Neural crest cell (in vitro differentiated cells): ENCODE data around the gene QRSL1. TPM values are rescaled to one million over a fixed set of nuclear protein-coding genes. Genes with fewer than 3 reads are reported as not detected.

Source experiments
- DNase-seq: peaks from one replicate; pipeline ENCODE4 v3.0.0; 2021; ENCODE audit warnings: low read depth, mixed read lengths, low spot score
- H3K27ac Mint-ChIP-seq: one replicate; pipeline ENCODE4 v1.8.0; 2021; ENCODE audit warnings: mild to moderate bottlenecking, mixed read lengths; ENCODE audit not compliant: unreplicated experiment
- H3K27me3 Mint-ChIP-seq: 2 replicates; pipeline ENCODE4 v1.8.0; 2021; ENCODE audit warnings: low read depth, mild to moderate bottlenecking, mixed read lengths
- H3K36me3 Mint-ChIP-seq: 2 replicates; pipeline ENCODE4 v1.8.0; 2021; ENCODE audit warnings: low read depth, mild to moderate bottlenecking, mixed read lengths
- H3K4me1 Mint-ChIP-seq: 2 replicates; pipeline ENCODE4 v1.8.0; 2021; ENCODE audit warnings: mixed read lengths
- H3K4me3 Mint-ChIP-seq: one replicate; pipeline ENCODE4 v1.8.0; 2021; ENCODE audit warnings: mild to moderate bottlenecking, mixed read lengths
- H3K9me3 Mint-ChIP-seq: 2 replicates; pipeline ENCODE4 v1.8.0; 2021; ENCODE audit warnings: mixed read lengths
- total RNA-seq: library from RNA; stranded (reverse); gene quantifications from 2 replicates; pipeline ENCODE4 v1.2.1, GENCODE V29; 2021
- TF ChIP-seq, protein P1 (sequence below): fragments of 200-600 bp; sonication (generic); conservative IDR thresholded peaks from 2 replicates; pipeline ENCODE4 v1.5.0; 2021; ENCODE audit warnings: antibody characterized with exemption, mild to moderate bottlenecking

QRSL1 gene
- total RNA-seq, 1 donor from 2014 or later = 18.4 TPM

GRCh38 chr6:106612671-106613416, 16.5 kb upstream of the QRSL1 start:
- Mint-ChIP-seq H3K27ac (no peak overlapping the region), H3K9me3 (no peaks in the 10 kb centered on the region), H3K4me1 (no peaks in the 10 kb centered on the region), H3K4me3 (no peak overlapping the region), H3K27me3 (no peaks in the 10 kb centered on the region), H3K36me3 (peaks cover 8% of the 10 kb centered on the region)
- TF ChIP-seq, protein P1, sequence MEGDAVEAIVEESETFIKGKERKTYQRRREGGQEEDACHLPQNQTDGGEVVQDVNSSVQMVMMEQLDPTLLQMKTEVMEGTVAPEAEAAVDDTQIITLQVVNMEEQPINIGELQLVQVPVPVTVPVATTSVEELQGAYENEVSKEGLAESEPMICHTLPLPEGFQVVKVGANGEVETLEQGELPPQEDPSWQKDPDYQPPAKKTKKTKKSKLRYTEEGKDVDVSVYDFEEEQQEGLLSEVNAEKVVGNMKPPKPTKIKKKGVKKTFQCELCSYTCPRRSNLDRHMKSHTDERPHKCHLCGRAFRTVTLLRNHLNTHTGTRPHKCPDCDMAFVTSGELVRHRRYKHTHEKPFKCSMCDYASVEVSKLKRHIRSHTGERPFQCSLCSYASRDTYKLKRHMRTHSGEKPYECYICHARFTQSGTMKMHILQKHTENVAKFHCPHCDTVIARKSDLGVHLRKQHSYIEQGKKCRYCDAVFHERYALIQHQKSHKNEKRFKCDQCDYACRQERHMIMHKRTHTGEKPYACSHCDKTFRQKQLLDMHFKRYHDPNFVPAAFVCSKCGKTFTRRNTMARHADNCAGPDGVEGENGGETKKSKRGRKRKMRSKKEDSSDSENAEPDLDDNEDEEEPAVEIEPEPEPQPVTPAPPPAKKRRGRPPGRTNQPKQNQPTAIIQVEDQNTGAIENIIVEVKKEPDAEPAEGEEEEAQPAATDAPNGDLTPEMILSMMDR = no peak
- no peak for DNase-seq

GRCh38 chr6:106613590-106613989, 15.8 kb upstream of the QRSL1 start:
- Mint-ChIP-seq H3K4me1 (no peaks in the 10 kb centered on the region), H3K27me3 (no peaks in the 10 kb centered on the region), H3K9me3 (no peaks in the 10 kb centered on the region), H3K27ac (no peak overlapping the region), H3K4me3 (no peak overlapping the region), H3K36me3 (peaks cover 9% of the 10 kb centered on the region)
- TF ChIP-seq, protein P1 = no peak
- no peak for DNase-seq

GRCh38 chr6:106614166-106614565, 15.2 kb upstream of the QRSL1 start:
- no peak overlapping the region for H3K4me3 Mint-ChIP-seq
- no peaks in the 10 kb centered on the region for H3K9me3 Mint-ChIP-seq
- DNase-seq = no peak
- TF ChIP-seq, protein P1 = no peak
- no peaks in the 10 kb centered on the region for H3K27me3 Mint-ChIP-seq
- H3K36me3 Mint-ChIP-seq = peaks cover 6% of the 10 kb centered on the region
- no peak overlapping the region for H3K27ac Mint-ChIP-seq
- H3K4me1 Mint-ChIP-seq = no peaks in the 10 kb centered on the region

DNA sequence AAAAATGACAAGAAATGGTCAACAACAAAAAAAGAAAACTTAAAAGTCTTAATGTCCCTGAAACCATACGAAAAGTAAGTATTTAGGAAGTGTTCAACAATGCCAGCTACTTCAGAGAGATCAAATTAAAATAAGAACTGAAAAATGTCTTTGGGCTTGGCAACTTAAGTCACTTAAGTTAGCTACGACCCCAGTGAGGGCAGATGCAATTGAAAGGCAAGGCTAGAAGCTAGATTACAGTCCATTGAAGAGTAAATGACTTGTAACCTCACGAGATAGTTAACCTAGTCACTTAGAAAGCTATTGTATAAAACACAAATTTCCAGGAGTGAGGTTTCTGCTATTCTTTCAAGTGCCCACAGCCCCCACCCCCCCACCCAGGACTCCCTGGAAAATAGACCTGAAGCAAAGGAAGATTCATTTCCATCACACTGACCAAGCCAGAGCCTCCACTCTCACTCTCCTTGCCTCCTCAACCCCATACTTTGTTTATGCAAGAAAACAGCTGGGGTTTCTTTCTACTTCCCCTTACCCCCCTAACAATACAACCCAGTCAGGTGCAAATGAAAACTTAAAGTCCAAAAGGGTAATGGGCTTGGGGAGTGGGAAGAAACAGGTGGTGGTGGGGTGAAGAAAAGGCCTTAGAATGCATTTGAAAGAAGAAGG, 14.7 kb upstream of the QRSL1 start:
- peaks cover 6% of the 10 kb centered on the region for H3K36me3 Mint-ChIP-seq
- TF ChIP-seq, protein P1 = no peak
- H3K9me3 Mint-ChIP-seq = no peaks in the 10 kb centered on the region
- DNase-seq = no peak
- H3K4me3 Mint-ChIP-seq = no peak overlapping the region
- no peaks in the 10 kb centered on the region for H3K27me3 Mint-ChIP-seq
- no peak overlapping the region for H3K27ac Mint-ChIP-seq
- no peaks in the 10 kb centered on the region for H3K4me1 Mint-ChIP-seq

- Mint-ChIP-seq H3K4me3 (no peak overlapping the region), H3K36me3 (peaks cover 9% of the 10 kb centered on the region), H3K27me3 (no peaks in the 10 kb centered on the region), H3K9me3 (peaks cover under 1% of the 10 kb centered on the region), H3K4me1 (peaks cover 10% of the 10 kb centered on the region), H3K27ac (no peak overlapping the region)
- no peak for DNase-seq
- TF ChIP-seq, protein P1 = no peak
Observed at GRCh38 chr6:106617302-106617701, 12.1 kb upstream of the QRSL1 start.
